Activated CD4-positive, alpha-beta T cell treated with anti-CD3 and anti-CD28 coated beads for 36 hours (primary cell): Measurements from ENCODE around the gene DNAH5. TPM values are rescaled to one million over a fixed set of nuclear protein-coding genes. Genes with fewer than 3 reads are reported as not detected.

Experiments used
- ATAC-seq: fragments of 200-7000 bp; cut with Tn5 transposase; one replicate; pipeline ENCODE4 v1.10.0; 2021; ENCODE audit warnings: mild to moderate bottlenecking, moderate library complexity
- CTCF ChIA-PET: fragments of 350-600 bp; sonication (Branson Sonifier 250); formaldehyde crosslinking; loops from one replicate; lab custom pipeline; 2021; ENCODE audit warnings: antibody characterized with exemption; lab: Charles Lee
- POLR2A ChIA-PET: fragments of 350-600 bp; sonication (Branson Sonifier 250); formaldehyde crosslinking; loops from one replicate; lab custom pipeline; 2021; ENCODE audit warnings: antibody characterized with exemption, inconsistent platforms; lab: Charles Lee
- DNase-seq: peaks from one replicate; pipeline ENCODE4 v3.0.0-alpha.2; 2020
- H3K27ac Mint-ChIP-seq: one replicate; pipeline ENCODE4 v1.8.0; 2021; ENCODE audit warnings: mixed read lengths
- H3K27me3 Mint-ChIP-seq: one replicate; pipeline ENCODE4 v1.8.0; 2021; ENCODE audit warnings: mixed read lengths
- H3K36me3 Mint-ChIP-seq: one replicate; pipeline ENCODE4 v1.8.0; 2021; ENCODE audit warnings: low read depth, mixed read lengths
- H3K4me1 Mint-ChIP-seq: one replicate; pipeline ENCODE4 v1.8.0; 2021; ENCODE audit warnings: mixed read lengths
- H3K4me3 Mint-ChIP-seq: one replicate; pipeline ENCODE4 v1.8.0; 2021; ENCODE audit warnings: mild to moderate bottlenecking, moderate library complexity, mixed read lengths
- H3K9me3 Mint-ChIP-seq: one replicate; pipeline ENCODE4 v1.8.0; 2021; ENCODE audit warnings: low read depth, mixed read lengths
- intact Hi-C, 2 experiments: fragments of 100-400 bp; cut with DNase I in 1 of 2; cut with micrococcal nuclease in 1 of 2; formaldehyde crosslinking; loops; one replicate each; pipeline versions ENCODE4 v1.14.2 to v1.15.1; 2022 to 2024; cut with DNase I, micrococcal nuclease
- total RNA-seq, 2 experiments: library from RNA; stranded (reverse); gene quantifications; one replicate each; pipeline ENCODE4 v1.2.3, GENCODE V29; 2021

DNAH5 gene
- total RNA-seq, 2 experiments from 2014 or later = not detected

GRCh38 chr5:13704396-13704795, 240.1 kb downstream of the DNAH5 start:
- intact Hi-C loops = no loop called here
- POLR2A ChIA-PET = no interaction called here
- no peak overlapping the region for H3K4me3 Mint-ChIP-seq
- no peaks in the 10 kb centered on the region for H3K27me3 Mint-ChIP-seq
- no peaks in the 10 kb centered on the region for H3K4me1 Mint-ChIP-seq
- DNase-seq (no peak), ATAC-seq (no peak)
- H3K27ac Mint-ChIP-seq = no peak overlapping the region
- H3K9me3 Mint-ChIP-seq = peaks cover 14% of the 10 kb centered on the region
- CTCF ChIA-PET = no interaction called here
- no peaks in the 10 kb centered on the region for H3K36me3 Mint-ChIP-seq

DNA sequence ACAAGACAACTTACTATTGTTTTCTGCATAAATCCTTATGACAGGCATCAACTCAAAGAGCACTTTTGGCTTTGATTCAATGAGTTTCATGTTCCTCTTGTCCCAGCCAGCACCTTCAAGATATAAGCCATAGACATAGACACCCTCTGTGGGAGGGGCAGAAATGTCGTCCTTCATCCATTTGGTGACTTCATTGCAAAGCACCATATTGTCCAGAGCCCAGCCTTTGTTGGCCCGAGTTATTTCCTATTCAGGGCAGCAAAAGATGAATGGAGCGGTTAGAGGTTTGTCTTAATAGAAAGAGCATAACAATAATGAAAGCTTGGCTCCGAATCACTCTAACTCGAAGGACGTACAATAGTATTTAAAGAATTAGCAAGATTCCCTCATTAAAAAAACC, 243.9 kb downstream of the DNAH5 start:
- Mint-ChIP-seq H3K9me3 (peaks cover 15% of the 10 kb centered on the region), H3K4me1 (no peaks in the 10 kb centered on the region), H3K27me3 (no peaks in the 10 kb centered on the region), H3K4me3 (no peak overlapping the region), H3K27ac (no peak overlapping the region), H3K36me3 (no peaks in the 10 kb centered on the region)
- ATAC-seq (no peak), DNase-seq (no peak)
- POLR2A ChIA-PET = no interaction called here
- CTCF ChIA-PET = no interaction called here
- intact Hi-C loops = no loop called here

DNA sequence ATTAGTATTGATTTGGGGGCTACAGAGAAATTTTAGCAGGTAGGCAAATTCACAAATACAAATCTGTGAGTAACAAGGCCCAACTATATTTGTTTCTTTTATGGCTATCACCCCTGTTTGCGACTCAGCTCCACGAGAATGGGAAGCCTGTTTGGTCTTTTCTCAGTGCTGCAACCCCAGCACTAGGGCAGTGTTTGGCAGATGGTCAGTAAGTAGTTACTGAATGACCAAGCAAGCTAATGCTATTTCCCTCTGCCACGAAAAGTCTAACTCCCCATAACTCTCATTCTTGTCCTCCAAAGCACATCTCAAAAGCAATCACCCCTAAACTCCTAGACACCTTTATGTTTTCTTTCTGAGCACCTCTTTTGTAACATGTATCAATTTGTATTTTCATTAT, 245.6 kb downstream of the DNAH5 start:
- no peaks in the 10 kb centered on the region for H3K36me3 Mint-ChIP-seq
- intact Hi-C loops = no loop called here
- DNase-seq (no peak), ATAC-seq (no peak)
- no peaks in the 10 kb centered on the region for H3K27me3 Mint-ChIP-seq
- CTCF ChIA-PET = interaction anchor here (1.2 kb wide), 1 partner anchor 11 kb away, joined by 3 read pairs; no protein-coding TSS in a partner anchor
- H3K9me3 Mint-ChIP-seq = peaks cover 5% of the 10 kb centered on the region
- no peak overlapping the region for H3K4me3 Mint-ChIP-seq
- POLR2A ChIA-PET = no interaction called here
- no peaks in the 10 kb centered on the region for H3K4me1 Mint-ChIP-seq
- H3K27ac Mint-ChIP-seq = no peak overlapping the region

DNA sequence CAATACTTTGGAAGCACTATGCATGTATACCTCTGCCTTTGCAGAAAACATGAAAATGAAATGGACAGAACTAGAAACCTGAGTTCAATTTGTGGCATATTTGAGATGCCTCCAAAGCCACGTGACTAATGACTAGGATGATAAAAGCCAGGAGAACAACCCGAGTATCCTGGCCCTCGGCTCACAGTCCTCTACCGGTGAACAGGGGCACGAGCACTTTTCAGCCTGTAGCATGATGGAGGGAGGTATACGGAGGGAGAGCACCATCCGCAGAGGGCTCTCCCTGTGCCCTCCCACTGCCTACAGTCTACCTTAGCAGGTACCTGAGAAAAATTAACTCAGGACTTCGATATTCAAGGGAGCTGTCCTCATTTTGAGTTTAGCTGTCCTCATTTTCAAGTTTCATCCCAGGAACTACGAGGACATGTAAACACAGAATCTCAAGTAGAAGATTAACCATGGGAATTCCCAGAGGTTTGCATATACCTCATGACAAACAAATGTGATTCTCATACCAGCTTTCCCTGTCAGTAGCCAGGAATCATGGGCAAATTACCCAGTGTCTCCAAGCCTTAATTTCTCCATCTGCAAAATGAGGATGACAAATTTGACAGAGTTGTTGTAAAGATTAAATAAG, 249.3 kb downstream of the DNAH5 start:
- no peak for DNase-seq
- ChIA-PET CTCF (no interaction called here), POLR2A (no interaction called here)
- H3K9me3 Mint-ChIP-seq = peaks cover 9% of the 10 kb centered on the region
- H3K4me3 Mint-ChIP-seq = no peak overlapping the region
- no peak for ATAC-seq
- no peaks in the 10 kb centered on the region for H3K36me3 Mint-ChIP-seq
- intact Hi-C loops = no loop called here
- no peak overlapping the region for H3K27ac Mint-ChIP-seq
- H3K27me3 Mint-ChIP-seq = no peaks in the 10 kb centered on the region
- no peaks in the 10 kb centered on the region for H3K4me1 Mint-ChIP-seq

GRCh38 chr5:13692172-13692571, 252.3 kb downstream of the DNAH5 start:
- Mint-ChIP-seq H3K9me3 (peaks cover 14% of the 10 kb centered on the region), H3K36me3 (no peaks in the 10 kb centered on the region), H3K4me1 (no peaks in the 10 kb centered on the region), H3K27ac (no peak overlapping the region), H3K4me3 (no peak overlapping the region), H3K27me3 (no peaks in the 10 kb centered on the region)
- DNase-seq (no peak), ATAC-seq (no peak)
- ChIA-PET POLR2A (no interaction called here), CTCF (no interaction called here)
- intact Hi-C loops = no loop called here

DNA sequence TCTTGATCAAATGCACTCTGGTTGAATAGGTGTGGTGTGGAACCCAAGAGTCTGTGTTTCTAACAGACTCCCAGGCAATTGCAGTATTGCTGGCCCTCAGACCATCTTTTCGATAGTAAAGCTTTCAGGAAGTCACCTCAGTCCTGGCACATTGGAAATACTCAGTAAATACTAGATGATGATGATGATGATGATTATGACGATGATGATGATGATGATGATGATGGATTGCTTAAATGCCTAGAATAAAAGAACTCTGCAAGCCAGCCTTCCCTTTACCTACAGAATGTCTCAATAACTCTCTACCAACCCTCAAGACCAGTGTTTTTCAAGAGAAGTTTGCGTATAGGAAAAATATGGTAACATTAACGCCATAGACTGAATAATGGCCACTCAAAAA, 268.0 kb downstream of the DNAH5 start:
- no peak overlapping the region for H3K4me3 Mint-ChIP-seq
- no peaks in the 10 kb centered on the region for H3K27me3 Mint-ChIP-seq
- no peaks in the 10 kb centered on the region for H3K4me1 Mint-ChIP-seq

GRCh38 chr5:13674391-13674790, 270.1 kb downstream of the DNAH5 start:
- ChIA-PET CTCF (no interaction called here), POLR2A (no interaction called here)
- ATAC-seq = no peak
- H3K4me3 Mint-ChIP-seq = no peak overlapping the region
- no peak for DNase-seq
- no peaks in the 10 kb centered on the region for H3K4me1 Mint-ChIP-seq
- H3K9me3 Mint-ChIP-seq = peaks cover 12% of the 10 kb centered on the region
- no peaks in the 10 kb centered on the region for H3K27me3 Mint-ChIP-seq
- no peaks in the 10 kb centered on the region for H3K36me3 Mint-ChIP-seq
- intact Hi-C loops = no loop called here
- H3K27ac Mint-ChIP-seq = no peak overlapping the region

More for the DNA sequence above, 268.0 kb downstream of the DNAH5 start:
- ChIA-PET CTCF (no interaction called here), POLR2A (no interaction called here)
- ATAC-seq (no peak), DNase-seq (no peak)
- Mint-ChIP-seq H3K9me3 (peaks cover 12% of the 10 kb centered on the region), H3K36me3 (no peaks in the 10 kb centered on the region), H3K27ac (no peak overlapping the region)
- intact Hi-C loops = no loop called here

GRCh38 chr5:13673511-13673910, 271.0 kb downstream of the DNAH5 start:
- no peaks in the 10 kb centered on the region for H3K4me1 Mint-ChIP-seq
- ChIA-PET CTCF (no interaction called here), POLR2A (no interaction called here)
- peaks cover 15% of the 10 kb centered on the region for H3K9me3 Mint-ChIP-seq
- intact Hi-C loops = no loop called here
- ATAC-seq = no peak
- no peak overlapping the region for H3K27ac Mint-ChIP-seq
- no peaks in the 10 kb centered on the region for H3K27me3 Mint-ChIP-seq
- no peak for DNase-seq
- H3K4me3 Mint-ChIP-seq = no peak overlapping the region
- no peaks in the 10 kb centered on the region for H3K36me3 Mint-ChIP-seq

DNA sequence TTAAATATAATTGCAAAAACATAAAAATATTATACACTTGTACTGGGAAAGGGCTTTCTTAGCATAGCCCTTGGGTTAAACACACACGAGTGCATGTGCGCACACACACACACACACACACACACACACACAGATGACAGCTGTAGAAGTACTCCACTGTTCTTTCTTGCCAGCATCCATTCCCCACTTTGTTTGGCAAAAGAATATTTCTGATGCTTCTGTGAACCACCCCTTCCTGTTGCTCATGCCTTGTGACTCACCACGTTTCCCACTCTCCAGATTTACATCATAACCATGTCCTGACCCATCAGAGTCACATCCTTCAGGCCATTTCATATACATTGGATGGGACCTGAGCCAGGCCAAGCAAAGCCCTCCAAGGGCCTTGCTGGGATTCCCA, 280.1 kb downstream of the DNAH5 start:
- POLR2A ChIA-PET = no interaction called here
- CTCF ChIA-PET = no interaction called here
- no peak overlapping the region for H3K4me3 Mint-ChIP-seq
- H3K36me3 Mint-ChIP-seq = no peaks in the 10 kb centered on the region
- H3K27ac Mint-ChIP-seq = no peak overlapping the region
- DNase-seq (no peak), ATAC-seq (no peak)
- intact Hi-C loops = no loop called here
- no peaks in the 10 kb centered on the region for H3K4me1 Mint-ChIP-seq
- peaks cover 3% of the 10 kb centered on the region for H3K9me3 Mint-ChIP-seq
- no peaks in the 10 kb centered on the region for H3K27me3 Mint-ChIP-seq

GRCh38 chr5:13662626-13663025, 281.9 kb downstream of the DNAH5 start:
- Mint-ChIP-seq H3K4me1 (no peaks in the 10 kb centered on the region), H3K27ac (no peak overlapping the region), H3K9me3 (no peaks in the 10 kb centered on the region), H3K4me3 (no peak overlapping the region), H3K36me3 (no peaks in the 10 kb centered on the region), H3K27me3 (no peaks in the 10 kb centered on the region)
- ATAC-seq (no peak), DNase-seq (no peak)
- intact Hi-C loops = no loop called here
- ChIA-PET POLR2A (no interaction called here), CTCF (no interaction called here)

DNA sequence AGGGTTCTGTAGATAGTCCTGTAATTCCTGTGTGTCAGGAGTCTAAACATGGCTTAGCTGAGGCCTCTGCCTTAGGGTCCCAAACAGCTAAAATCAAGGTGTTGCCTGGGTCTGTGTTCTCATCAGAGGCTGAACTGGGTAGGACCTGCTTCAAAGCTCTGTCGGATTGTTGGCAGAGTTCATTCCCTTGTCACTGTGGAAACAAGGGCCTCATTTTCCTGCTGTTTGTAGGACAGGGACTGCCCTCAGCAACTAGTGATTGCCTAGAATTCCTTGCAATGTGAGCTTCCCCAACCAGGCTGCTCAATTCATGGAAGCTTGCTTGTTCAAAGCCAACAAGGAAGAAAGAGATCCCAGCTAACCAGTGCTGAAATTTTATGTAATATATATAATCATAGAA, 283.2 kb downstream of the DNAH5 start:
- H3K36me3 Mint-ChIP-seq = no peaks in the 10 kb centered on the region
- no peak overlapping the region for H3K4me3 Mint-ChIP-seq
- intact Hi-C loops = no loop called here
- ATAC-seq = no peak
- H3K4me1 Mint-ChIP-seq = no peaks in the 10 kb centered on the region
- no peak for DNase-seq
- no peaks in the 10 kb centered on the region for H3K9me3 Mint-ChIP-seq
- no peak overlapping the region for H3K27ac Mint-ChIP-seq
- H3K27me3 Mint-ChIP-seq = no peaks in the 10 kb centered on the region
- POLR2A ChIA-PET = no interaction called here
- CTCF ChIA-PET = no interaction called here

DNA sequence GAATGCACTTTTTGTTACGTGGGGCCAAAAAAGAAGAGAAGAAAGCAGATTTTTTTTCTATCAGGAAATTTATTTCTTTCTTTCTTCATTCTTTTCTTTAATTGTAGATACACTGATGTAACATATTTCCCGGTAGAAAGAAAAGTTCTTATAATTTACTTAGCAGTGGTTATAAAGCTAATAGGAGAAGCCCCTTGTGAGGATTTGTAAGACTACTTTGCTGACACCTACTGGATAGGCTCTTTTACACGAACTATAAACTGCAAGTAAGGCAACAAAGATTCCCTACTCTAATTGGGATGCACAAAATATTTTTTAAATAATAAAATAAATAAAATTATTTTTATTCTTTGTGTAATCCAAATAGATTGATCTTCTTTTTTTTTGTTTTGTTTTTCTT, 284.4 kb downstream of the DNAH5 start:
- no peaks in the 10 kb centered on the region for H3K4me1 Mint-ChIP-seq

GRCh38 chr5:13659391-13659790, 285.1 kb downstream of the DNAH5 start:
- Mint-ChIP-seq H3K27me3 (no peaks in the 10 kb centered on the region), H3K4me1 (no peaks in the 10 kb centered on the region), H3K27ac (no peak overlapping the region), H3K36me3 (no peaks in the 10 kb centered on the region), H3K4me3 (no peak overlapping the region), H3K9me3 (peaks cover 6% of the 10 kb centered on the region)
- DNase-seq (no peak), ATAC-seq (no peak)
- ChIA-PET CTCF (no interaction called here), POLR2A (no interaction called here)
- intact Hi-C loops = no loop called here

More for the DNA sequence above, 284.4 kb downstream of the DNAH5 start:
- no peak for ATAC-seq
- H3K4me3 Mint-ChIP-seq = no peak overlapping the region
- no peak for DNase-seq
- intact Hi-C loops = no loop called here
- H3K27me3 Mint-ChIP-seq = no peaks in the 10 kb centered on the region
- POLR2A ChIA-PET = no interaction called here
- CTCF ChIA-PET = no interaction called here
- no peaks in the 10 kb centered on the region for H3K36me3 Mint-ChIP-seq
- no peaks in the 10 kb centered on the region for H3K9me3 Mint-ChIP-seq
- H3K27ac Mint-ChIP-seq = no peak overlapping the region
